HuH-7.5 (cell line): Measurements from ENCODE around the gene CCR1.
"Not testable (repeated sequence)": the region's sequence is repeated elsewhere in the genome, so short reads cannot be mapped to it uniquely, and the experiment has no call there.

Experiments used
- DNase-seq: peaks from one replicate; pipeline ENCODE4 v3.0.0; 2011; ENCODE audit warnings: low spot score

CCR1 gene

GRCh38 chr3:46212101-46212500 lies 4.0 kb upstream of the CCR1 start:
- DNase-seq: no peak

- DNase-seq: no peak
Observed at GRCh38 chr3:46209746-46210470, 1.8 kb upstream of the CCR1 start.

- DNase-seq: no peak
Observed at GRCh38 chr3:46209053-46209452, 940 bp upstream of the CCR1 start.

- not testable (repeated sequence) for DNase-seq
Observed at GRCh38 chr3:46207514-46207913, 599 bp downstream of the CCR1 start.

GRCh38 chr3:46206282-46207015 lies 1.7 kb downstream of the CCR1 start:
- no peak for DNase-seq

GRCh38 chr3:46205286-46205960 lies 2.7 kb downstream of the CCR1 start:
- no peak for DNase-seq

- DNase-seq: no peak
Observed at GRCh38 chr3:46203681-46204080, 4.4 kb downstream of the CCR1 start.

- DNase-seq: no peak
Observed at GRCh38 chr3:46202535-46202934, 5.6 kb downstream of the CCR1 start.

GRCh38 chr3:46200790-46201189 lies 7.3 kb downstream of the CCR1 start:
- DNase-seq: no peak

GRCh38 chr3:46200211-46200610 lies 7.9 kb downstream of the CCR1 start:
- DNase-seq: no peak

- DNase-seq: no peak
Observed at GRCh38 chr3:46196261-46196957, 11.7 kb downstream of the CCR1 start.

GRCh38 chr3:46194868-46195553 lies 13.1 kb downstream of the CCR1 start:
- no peak for DNase-seq

- DNase-seq: no peak
Observed at GRCh38 chr3:46193436-46193835, 14.7 kb downstream of the CCR1 start.

- no peak for DNase-seq
Observed at GRCh38 chr3:46192939-46193338, 15.2 kb downstream of the CCR1 start.

- DNase-seq: no peak
Observed at GRCh38 chr3:46191730-46192129, 16.4 kb downstream of the CCR1 start.

- DNase-seq: no peak
Observed at GRCh38 chr3:46188708-46189107, 19.4 kb downstream of the CCR1 start.

- no peak for DNase-seq
Observed at GRCh38 chr3:46187876-46188275, 20.2 kb downstream of the CCR1 start.

- DNase-seq: no peak
Observed at GRCh38 chr3:46187341-46187700, 20.8 kb downstream of the CCR1 start.

- no peak for DNase-seq
Observed at GRCh38 chr3:46186471-46187340, 21.4 kb downstream of the CCR1 start.

GRCh38 chr3:46184469-46184868 lies 23.6 kb downstream of the CCR1 start:
- no peak for DNase-seq

GRCh38 chr3:46183330-46183729 lies 24.8 kb downstream of the CCR1 start:
- DNase-seq: no peak
